Activated CD4-positive, alpha-beta T cell treated with anti-CD3 and anti-CD28 coated beads, Interleukin-10, Interleukin-2, amounts not matched to agents 100 ng/mL and 50 ng/mL, durations not matched to agents 16 hours and 8 hours (primary cell): Measurements from ENCODE around the gene CALCOCO1.
"Not testable (repeated sequence)": the region's sequence is repeated elsewhere in the genome, so short reads cannot be mapped to it uniquely, and the experiment has no call there.

Source experiments
- DNase-seq: peaks from one replicate; pipeline ENCODE4 v3.0.0-alpha.2; 2020

CALCOCO1 gene

GRCh38 chr12:53696285-53696654 is 31.0 kb downstream of the CALCOCO1 start:
- peak; percentile 40 for DNase-seq

DNA sequence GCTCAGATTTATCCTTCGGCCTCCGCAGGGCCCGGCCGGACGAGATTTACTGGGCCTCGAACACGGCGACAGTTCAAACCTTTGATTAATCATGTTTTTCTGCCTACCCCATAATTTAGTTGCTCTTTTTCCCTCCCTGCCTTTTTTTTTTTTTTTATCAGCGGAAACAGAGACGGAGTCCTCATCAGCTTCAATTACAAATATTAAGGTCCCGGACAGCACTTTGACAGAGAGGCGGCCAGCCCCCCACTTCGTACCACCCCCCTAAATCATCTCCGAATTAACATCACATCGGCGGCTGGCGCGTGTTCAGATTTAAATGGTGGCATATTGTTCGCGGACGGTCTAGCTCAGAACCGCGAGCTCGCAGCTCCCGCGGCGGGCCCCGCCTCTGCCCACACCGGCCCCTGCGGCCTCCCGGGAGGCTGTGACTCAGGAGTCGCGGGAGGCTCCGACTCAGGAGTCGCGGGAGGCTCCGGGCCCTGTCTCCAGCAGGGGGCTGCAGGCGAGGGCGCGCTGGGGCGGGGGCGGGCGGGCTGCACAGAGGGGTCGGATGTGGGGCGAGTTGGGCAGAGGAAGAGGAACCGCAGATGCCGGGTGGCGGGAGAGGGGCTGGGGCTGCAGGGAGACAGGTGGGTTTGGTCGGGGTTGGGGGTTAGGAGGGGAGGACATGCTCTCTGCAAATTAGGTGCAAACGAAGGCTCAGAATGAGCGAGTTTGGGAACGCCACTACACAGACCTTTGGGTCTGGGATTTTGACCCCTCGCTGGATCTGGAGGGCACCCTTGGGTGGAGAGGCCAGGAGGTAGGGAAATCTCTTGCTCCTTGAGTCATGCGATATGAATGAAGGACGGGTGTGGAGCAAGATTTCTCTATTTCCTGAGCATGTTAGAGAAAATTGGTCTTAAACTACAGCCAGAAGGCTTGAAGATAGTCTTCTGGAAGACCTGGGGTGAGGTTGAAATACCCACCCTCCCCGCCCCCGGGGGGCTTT is 31.8 kb downstream of the CALCOCO1 start:
- DNase-seq, result peak; percentile 22

DNA sequence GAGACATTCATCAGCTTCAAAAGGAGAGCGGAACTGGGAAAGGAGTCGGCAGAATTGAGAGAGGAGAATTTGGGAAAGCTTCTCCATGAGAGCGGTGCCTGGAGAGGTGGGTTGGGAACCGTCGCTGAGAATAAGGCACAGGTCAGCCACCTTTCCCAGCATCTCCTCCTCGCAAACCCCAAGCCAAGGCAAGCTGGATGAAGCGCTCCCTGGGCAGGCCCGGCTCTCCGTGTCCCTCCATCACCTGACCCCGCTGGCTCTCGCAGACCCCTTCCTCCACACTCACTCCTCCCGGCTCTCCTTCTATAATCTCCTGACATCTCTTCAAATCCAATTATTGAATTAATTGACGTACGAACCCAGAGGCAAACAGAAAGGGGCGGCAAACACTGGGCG is 32.5 kb downstream of the CALCOCO1 start:
- DNase-seq, result no peak

GRCh38 chr12:53688134-53688533 is 39.1 kb downstream of the CALCOCO1 start:
- no peak for DNase-seq

- no peak for DNase-seq
Measured at GRCh38 chr12:53686436-53686835, 40.8 kb downstream of the CALCOCO1 start.

DNA sequence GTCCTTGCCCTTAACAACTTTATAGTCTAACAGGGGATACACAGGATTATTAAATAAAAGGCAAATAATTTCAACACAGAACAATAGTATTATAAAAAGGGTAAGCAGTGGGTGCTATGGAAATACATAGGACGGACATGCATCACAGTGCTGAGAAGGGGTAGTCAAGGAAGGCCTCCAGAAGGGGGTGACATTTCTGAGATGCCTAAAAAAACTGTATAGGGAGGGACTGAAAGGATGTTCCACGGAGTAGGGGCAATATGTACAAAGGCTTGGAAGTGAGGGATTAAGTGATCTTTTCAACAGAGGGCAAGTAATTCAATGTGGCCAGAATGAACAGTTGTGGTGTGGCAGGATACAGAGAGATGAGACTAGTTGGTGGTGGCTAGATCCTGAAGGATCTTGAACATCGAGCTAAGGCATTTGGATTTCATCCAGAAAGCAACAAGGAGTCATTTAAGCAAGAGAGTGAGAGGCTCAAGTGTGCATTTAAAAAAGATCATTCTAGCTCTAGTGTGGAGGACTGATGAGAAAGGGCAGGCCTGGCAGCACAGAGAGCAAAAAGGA is 42.5 kb downstream of the CALCOCO1 start:
- DNase-seq, result no peak

GRCh38 chr12:53683983-53684382 is 43.3 kb downstream of the CALCOCO1 start:
- DNase-seq, result no peak

DNA sequence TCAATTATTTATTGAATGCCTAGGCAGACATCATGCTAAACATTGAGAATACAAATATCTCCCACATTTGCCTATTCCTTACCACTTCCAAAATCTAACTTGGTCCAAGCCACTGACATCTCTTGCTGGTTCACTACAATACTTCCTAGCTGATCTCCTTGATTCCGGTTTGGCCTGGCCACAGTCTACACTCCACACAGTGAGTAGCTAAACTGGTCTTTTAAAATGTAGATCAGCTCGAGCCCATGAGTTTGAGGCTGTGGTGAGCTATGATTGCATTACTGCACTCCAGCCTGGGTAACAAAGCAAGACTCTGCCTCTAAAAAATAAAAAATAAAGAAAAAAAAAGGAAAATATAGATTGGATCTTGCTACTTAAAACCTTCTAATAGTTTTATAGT is 43.8 kb downstream of the CALCOCO1 start:
- no peak for DNase-seq

GRCh38 chr12:53680061-53680460 is 47.2 kb downstream of the CALCOCO1 start:
- DNase-seq, result not testable (repeated sequence)

DNA sequence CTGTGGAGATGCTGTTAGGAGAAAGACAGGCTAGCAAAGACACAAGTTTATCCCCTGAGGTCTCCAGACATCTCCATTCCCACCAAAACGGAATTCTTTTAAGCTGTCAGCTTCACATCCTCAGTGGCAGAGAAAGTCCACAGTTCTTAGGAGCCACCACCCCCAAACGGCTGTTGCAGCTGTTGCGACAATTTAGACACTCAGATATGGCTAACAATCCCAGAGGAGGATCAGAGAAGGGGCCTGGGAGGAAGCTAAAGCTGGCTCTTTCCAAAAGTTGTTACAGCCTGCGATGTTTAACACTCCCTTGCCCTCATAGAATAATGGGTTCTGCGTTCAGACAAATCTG is 49.5 kb downstream of the CALCOCO1 start:
- no peak for DNase-seq

GRCh38 chr12:53677016-53677799 is 50.0 kb downstream of the CALCOCO1 start:
- DNase-seq, result no peak

DNA sequence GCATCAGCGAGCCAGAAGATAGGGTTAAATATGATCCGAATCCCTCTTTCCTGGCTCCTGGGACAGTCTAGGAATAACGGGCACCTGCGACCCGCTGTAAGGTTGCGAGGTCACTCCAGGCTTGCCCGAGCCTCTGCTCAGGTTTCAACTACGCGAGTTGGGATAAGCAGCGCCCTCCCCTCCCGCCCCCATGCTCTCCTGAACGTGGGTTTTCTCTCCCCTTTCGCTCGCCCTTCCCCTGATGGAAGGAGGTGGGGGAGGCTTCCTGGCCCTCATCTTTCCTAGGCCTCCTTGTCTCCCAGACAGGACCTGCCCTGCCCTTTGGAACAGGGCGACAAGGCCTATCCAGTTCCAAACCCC is 50.6 kb downstream of the CALCOCO1 start:
- peak; percentile 14 for DNase-seq

- DNase-seq, result peak; percentile 99
Measured at GRCh38 chr12:53675701-53676607, 51.3 kb downstream of the CALCOCO1 start, which contains the start of gene ATP5MC2. Gene ATP5MC2, minus strand, starts transcription at chr12:53676083. Its CDS starts 3,469 bp downstream, at chr12:53672614.

GRCh38 chr12:53674977-53675700 is 52.1 kb downstream of the CALCOCO1 start:
- no peak for DNase-seq

DNA sequence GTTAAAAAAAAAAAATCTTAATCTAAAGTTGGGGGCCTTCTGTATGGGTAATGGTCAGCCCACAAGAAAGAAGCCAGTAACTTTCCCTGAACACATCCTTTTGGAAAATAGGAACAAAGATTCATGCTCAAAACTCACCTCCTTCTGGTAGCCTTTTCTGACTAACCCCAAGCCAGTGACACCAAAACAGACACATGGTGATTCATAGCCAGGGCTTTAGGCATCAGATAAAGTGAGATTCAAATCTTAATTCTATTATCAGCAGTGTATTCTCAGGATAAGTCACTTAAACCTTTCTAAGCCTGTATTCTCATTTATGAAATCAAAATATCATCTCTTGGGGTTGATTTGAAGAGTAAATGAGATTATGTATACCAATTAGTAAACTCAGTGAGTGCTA is 56.3 kb downstream of the CALCOCO1 start:
- peak; percentile 59 for DNase-seq

DNA sequence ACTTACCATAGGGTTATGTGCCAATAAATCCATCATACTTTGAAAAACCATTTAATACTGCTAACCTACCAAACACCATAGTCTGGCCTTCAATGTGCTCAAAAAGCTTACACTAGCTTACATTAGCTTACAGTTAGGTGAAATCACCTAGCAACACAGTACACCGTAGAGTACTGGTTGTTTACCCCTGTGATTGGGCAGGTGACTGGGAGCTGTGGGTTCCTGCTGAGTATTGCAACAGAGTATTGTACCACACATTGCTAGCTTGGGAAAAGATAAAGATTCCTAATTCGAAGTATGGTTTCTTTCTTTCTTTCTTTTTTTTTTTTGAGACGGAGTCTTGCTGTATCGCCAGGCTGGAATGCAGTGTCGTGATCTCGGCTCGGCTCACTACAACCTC is 56.9 kb downstream of the CALCOCO1 start:
- no peak for DNase-seq

DNA sequence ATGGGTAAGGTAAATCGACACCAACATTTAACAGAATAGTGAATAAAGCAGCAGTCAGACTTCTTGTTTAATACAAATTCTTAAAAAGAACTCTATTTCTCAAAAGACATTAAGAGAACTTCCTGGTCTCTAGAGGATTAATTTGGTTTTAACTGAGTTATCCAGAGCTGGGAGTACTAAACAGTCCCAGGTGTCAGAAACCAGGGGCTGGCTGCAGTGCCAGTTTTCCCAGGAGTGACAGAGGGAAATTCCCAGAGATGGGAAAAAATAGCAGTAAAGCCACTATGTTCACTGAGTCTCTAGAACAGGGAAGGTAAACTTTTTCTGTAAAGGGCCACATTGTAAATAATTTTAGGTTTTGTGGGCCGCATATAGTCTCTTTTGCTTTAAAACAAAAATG is 60.2 kb downstream of the CALCOCO1 start:
- no peak for DNase-seq

DNA sequence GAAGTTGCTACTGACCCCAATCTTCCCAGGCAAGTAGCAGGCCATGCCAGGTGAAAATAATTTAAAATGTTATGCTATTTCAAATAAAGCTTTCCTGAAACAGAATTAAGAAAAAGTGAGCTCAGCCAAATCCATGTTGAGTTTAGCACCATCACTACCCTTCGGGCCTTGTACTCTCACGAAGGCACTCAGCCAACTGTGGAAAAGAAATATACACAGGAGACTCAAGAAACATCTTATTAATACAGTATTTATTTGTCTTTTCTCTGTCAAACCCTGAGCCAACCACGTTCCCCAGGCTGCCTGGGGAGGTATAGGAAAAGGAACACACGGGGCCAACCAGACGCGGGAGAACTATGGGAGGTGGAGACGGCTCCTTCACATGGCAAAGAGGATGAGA is 62.3 kb downstream of the CALCOCO1 start:
- no peak for DNase-seq

DNA sequence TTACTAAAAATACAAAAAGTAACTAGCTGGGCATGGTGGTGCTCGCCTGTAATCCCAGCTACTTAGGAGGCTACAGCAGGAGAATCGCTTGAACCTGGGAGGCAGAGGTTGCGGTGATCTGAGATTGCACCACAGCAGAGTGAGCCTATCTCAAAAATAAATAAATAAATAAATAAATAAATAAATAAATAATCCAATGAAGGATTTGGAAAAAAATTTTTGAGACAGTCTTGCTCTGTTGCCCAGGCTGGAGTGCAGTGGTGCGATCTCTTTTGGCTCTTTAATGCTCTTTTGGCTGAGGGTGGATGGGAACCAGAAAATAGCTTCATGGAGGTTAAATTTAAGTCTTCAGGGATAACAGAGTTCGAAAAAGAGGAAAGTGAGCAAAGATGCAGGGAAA is 63.1 kb downstream of the CALCOCO1 start:
- DNase-seq, result no peak

- no peak for DNase-seq
Measured at GRCh38 chr12:53660041-53660440, 67.2 kb downstream of the CALCOCO1 start.

- no peak for DNase-seq
Measured at GRCh38 chr12:53659571-53659981, 67.7 kb downstream of the CALCOCO1 start.

DNA sequence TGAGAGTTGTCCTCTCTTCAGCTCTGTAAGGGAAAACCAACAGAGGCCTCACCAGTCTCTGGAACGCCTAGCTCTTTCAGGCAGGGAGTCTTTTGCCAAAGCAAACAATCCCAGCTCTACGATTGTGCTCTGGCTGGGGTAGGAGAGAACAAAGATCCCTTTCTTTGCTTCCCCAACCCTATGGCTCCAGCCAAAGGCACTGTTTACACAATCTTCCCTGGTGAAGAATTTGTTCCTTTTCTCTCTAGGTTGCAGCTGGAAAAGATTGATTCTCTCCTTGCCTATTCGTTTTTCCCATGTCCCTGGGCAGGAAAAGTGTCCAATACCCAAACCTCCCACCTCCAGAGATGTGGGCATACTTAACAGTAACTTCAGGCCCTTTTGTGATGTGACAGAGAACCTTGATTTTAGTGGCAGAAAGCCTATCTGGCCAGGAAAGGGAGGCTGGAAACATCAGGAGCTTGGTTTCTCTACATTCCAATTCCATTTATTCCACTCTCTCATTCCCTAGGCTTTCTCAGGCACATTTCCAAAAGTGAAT is 68.2 kb downstream of the CALCOCO1 start:
- no peak for DNase-seq
